Sigmoid colon (tissue), 7 donors: ENCODE results near the gene LTB. TPM values are rescaled to one million over a fixed set of nuclear protein-coding genes. Genes with fewer than 3 reads are reported as not detected.

ENCODE experiments used
- DNase-seq: peaks from one replicate; pipeline ENCODE4 v3.0.0-alpha.2; 2019
- H3K27ac ChIP-seq, 4 donors: fragments of 200-600 bp; sonication (generic); one replicate each; pipeline ENCODE4 v1.5.1; 2016 to 2019; ENCODE audit warnings: mild to moderate bottlenecking in 1 of 4
- H3K27me3 ChIP-seq, 3 donors: fragments of 200-600 bp; sonication (generic); one replicate each; pipeline ENCODE4 v1.5.1; 2019; ENCODE audit warnings: mild to moderate bottlenecking in 1 of 3
- H3K36me3 ChIP-seq, 4 donors: fragments of 200-600 bp; sonication (generic); one replicate each; pipeline ENCODE4 v1.5.1; 2016 to 2019
- H3K4me1 ChIP-seq, 4 donors: fragments of 200-600 bp; sonication (generic); one replicate each; pipeline ENCODE4 v1.5.1; 2017 to 2019
- H3K4me3 ChIP-seq, 4 donors: fragments of 200-600 bp; sonication (generic); one replicate each; pipeline ENCODE4 v1.5.1; 2017 to 2019; ENCODE audit warnings: mild to moderate bottlenecking in 2 of 4, moderate library complexity in 1 of 4
- H3K9me3 ChIP-seq, 4 donors: fragments of 200-600 bp in 3 of 4; sonication (generic) in 3 of 4; one replicate each; pipeline versions ENCODE4 v1.5.1 to v1.6.1; 2013 to 2019
- EP300 ChIP-seq, 4 donors: sonication (generic); formaldehyde crosslinking; IDR thresholded peaks; one replicate each; pipeline ENCODE4 v1.6.1; 2017; ENCODE audit warnings: antibody characterized with exemption in 4 of 4
- POLR2A ChIP-seq, 2 donors: fragments of 450-650 bp; IDR thresholded peaks; one replicate each; pipeline ENCODE4 v1.6.1; 2016; ENCODE audit warnings: antibody characterized with exemption in 2 of 2, mild to moderate bottlenecking in 2 of 2, moderate library complexity in 2 of 2
- POLR2AphosphoS5 ChIP-seq, 4 donors: sonication (generic); formaldehyde crosslinking; IDR thresholded peaks; one replicate each; pipeline ENCODE4 v1.6.1; 2017; ENCODE audit warnings: antibody characterized with exemption in 4 of 4
- WGBS, 2 donors: extraction: QIAGEN DNeasy Blood & Tissue Kit; methylation state at CpG; one replicate each; pipeline ENCODE4 v1.1.7; 2013; 5-methylcytosine and 5-hydroxymethylcytosine counted together
- intact Hi-C: fragments of 100-400 bp; cut with DNase I; formaldehyde crosslinking; loops from one replicate; pipeline ENCODE4 v1.15.1; 2023
- polyA plus RNA-seq, 3 donors: library from polyadenylated mRNA; stranded (reverse); fragments of 200-250 nt; gene quantifications; one replicate each; pipeline ENCODE4 v1.2.3, GENCODE V29; 2013
- total RNA-seq, 4 donors: library from RNA; depleted of rRNA; stranded (reverse); fragments of >200 nt; gene quantifications; one replicate each; pipeline ENCODE4 v1.1.0, GENCODE V29; 2016
- TF ChIP-seq, protein P1 (sequence below), 4 experiments: fragments of 450-650 bp in 3 of 4; fragments of 200-600 bp in 1 of 4; IDR thresholded peaks; one replicate each; pipeline ENCODE4 v1.5.1; 2016 to 2019; ENCODE audit warnings: antibody characterized with exemption in 4 of 4, mild to moderate bottlenecking in 3 of 4, moderate library complexity in 2 of 4
- donor health status: healthy with polysubstance abuse.
- donor health status: Bipolar disorder and iron deficiency.
- donor health status: healthy.

The LTB gene
- total and polyA plus RNA-seq, 7 donors, result 0.66 to 90.8 (median 1.9) TPM; not detected in 2

DNA sequence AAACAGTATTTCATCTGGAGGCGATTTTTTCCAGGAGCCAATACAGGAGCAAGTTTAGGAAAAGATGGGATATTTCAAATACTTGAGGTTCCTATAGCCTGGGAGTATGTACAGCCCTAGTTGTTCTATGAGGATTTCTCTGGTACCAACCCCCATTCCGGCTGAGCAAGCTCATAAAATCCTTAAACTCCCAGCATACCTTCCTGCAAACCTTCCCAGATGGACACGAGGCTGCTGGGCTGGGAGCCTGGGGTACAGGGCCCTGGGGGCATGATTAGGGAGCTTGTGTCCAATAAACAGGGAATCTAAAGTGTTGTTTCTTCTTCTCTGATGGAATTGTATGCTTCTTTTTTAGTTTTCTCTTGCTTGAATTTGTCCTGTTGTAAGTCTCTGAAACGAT, 39.8 kb upstream of the LTB start:
- Histone ChIP-seq H3K27me3 (no peaks in the 10 kb centered on the region), H3K4me3 (peak overlapping the region; percentile 72 to 87 (median 82)), H3K9me3 (no peaks in the 10 kb centered on the region), H3K36me3 (peaks cover 25 to 39% (median 36%) of the 10 kb centered on the region in 4 donors), H3K4me1 (peaks cover 2 to 24% (median 20%) of the 10 kb centered on the region in 4 donors), H3K27ac (peak overlapping the region; percentile 97 to 98 (median 98))
- WGBS, 2 donors, result 11 to 38% methylated on average over 4 of the region's 4 CpGs
- TF ChIP-seq, protein P1, sequence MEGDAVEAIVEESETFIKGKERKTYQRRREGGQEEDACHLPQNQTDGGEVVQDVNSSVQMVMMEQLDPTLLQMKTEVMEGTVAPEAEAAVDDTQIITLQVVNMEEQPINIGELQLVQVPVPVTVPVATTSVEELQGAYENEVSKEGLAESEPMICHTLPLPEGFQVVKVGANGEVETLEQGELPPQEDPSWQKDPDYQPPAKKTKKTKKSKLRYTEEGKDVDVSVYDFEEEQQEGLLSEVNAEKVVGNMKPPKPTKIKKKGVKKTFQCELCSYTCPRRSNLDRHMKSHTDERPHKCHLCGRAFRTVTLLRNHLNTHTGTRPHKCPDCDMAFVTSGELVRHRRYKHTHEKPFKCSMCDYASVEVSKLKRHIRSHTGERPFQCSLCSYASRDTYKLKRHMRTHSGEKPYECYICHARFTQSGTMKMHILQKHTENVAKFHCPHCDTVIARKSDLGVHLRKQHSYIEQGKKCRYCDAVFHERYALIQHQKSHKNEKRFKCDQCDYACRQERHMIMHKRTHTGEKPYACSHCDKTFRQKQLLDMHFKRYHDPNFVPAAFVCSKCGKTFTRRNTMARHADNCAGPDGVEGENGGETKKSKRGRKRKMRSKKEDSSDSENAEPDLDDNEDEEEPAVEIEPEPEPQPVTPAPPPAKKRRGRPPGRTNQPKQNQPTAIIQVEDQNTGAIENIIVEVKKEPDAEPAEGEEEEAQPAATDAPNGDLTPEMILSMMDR (IDR thresholded peaks at IDR 0.05), result no peak
- TF ChIP-seq POLR2AphosphoS5 (IDR thresholded peaks at IDR 0.05), result peak in 1 of 4 donors; percentile 16
- intact Hi-C loops, result loop anchor here (2.0 kb wide), 1 partner anchor 31 kb away; the partner anchor contains the start of gene BAG6
- no peak for DNase-seq

DNA sequence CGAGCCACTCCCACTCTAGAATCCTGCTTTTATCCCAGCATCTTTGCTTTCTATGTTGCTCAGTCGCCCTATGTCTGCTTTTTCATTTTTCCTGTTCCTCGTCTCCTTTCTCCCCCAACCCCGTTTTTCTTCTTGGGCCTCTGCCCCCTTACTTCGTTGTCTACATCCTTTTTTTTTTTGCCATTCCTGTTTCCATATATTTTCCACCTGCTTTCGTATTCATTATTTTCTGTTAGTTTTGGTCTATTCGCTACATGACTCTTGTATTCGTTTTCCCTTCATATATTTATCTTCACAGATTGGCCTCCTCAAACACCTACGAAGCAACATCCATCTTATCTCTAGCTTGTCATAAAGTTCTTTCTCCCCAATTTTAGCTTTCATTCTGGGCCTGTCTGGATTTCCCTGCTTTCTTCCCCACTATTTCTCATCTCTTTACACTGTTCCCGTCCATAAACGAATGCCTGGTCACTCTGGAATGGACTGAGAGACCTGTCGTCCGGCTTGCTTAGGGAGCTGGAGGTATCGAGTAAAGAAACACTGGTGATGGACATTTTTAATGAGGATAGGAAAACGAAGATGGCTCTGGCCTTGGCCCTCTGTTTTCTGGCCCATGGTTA, 39.2 kb upstream of the LTB start:
- peak overlapping the region; percentile 72 to 87 (median 82) for H3K4me3 ChIP-seq
- peaks cover 2 to 24% (median 20%) of the 10 kb centered on the region in 4 donors for H3K4me1 ChIP-seq
- no peaks in the 10 kb centered on the region for H3K9me3 ChIP-seq
- 4 to 16% methylated on average over 15 of the region's 15 CpGs for WGBS, 2 donors
- TF ChIP-seq POLR2A (IDR thresholded peaks at IDR 0.05), result no peak
- TF ChIP-seq, protein P1 (IDR thresholded peaks at IDR 0.05), result no peak
- TF ChIP-seq POLR2AphosphoS5 (IDR thresholded peaks at IDR 0.05), result no peak
- no peak for TF ChIP-seq EP300 (IDR thresholded peaks at IDR 0.05)
- H3K36me3 ChIP-seq, result peaks cover 23 to 33% (median 31%) of the 10 kb centered on the region in 4 donors
- intact Hi-C loops, result loop anchor here (2.0 kb wide), 1 partner anchor 31 kb away; the partner anchor contains the start of gene BAG6
- DNase-seq, result no peak
- H3K27me3 ChIP-seq, result no peaks in the 10 kb centered on the region
- peak overlapping the region; percentile 97 to 98 (median 98) for H3K27ac ChIP-seq

- peak within 1 kb of the TSS; percentile 72 to 87 (median 82) for H3K4me3 ChIP-seq
Observed at GRCh38 chr6:31620586-31621319, 38.5 kb upstream of the LTB start, which contains the start of gene PRRC2A. Gene PRRC2A, plus strand, starts transcription at chr6:31620715. Its CDS starts 2,075 bp downstream, at chr6:31622790.

GRCh38 chr6:31619805-31620585, 37.8 kb upstream of the LTB start:
- Histone ChIP-seq H3K27me3 (no peaks in the 10 kb centered on the region), H3K36me3 (peaks cover 14 to 19% (median 17%) of the 10 kb centered on the region in 4 donors), H3K4me1 (peaks cover 2 to 24% (median 20%) of the 10 kb centered on the region in 4 donors), H3K9me3 (no peaks in the 10 kb centered on the region), H3K27ac (peak overlapping the region; percentile 97 to 98 (median 98)), H3K4me3 (peak overlapping the region; percentile 72 to 87 (median 82))
- intact Hi-C loops, result loop anchor here (1.0 to 2.0 kb wide), 2 partner anchors 33 to 78 kb away; partner anchors contain the start of genes BAG6 and DDX39B
- peak; percentile 79 to 87 (median 86) for TF ChIP-seq POLR2AphosphoS5 (IDR thresholded peaks at IDR 0.05)
- TF ChIP-seq POLR2A (IDR thresholded peaks at IDR 0.05), result peak; percentile 80 to 87
- TF ChIP-seq, protein P1 (IDR thresholded peaks at IDR 0.05), result no peak
- peak in 1 of 4 donors; percentile 27 for TF ChIP-seq EP300 (IDR thresholded peaks at IDR 0.05)
- WGBS, 2 donors, result 0 to 1% methylated on average over 50 of the region's 50 CpGs
- peak; percentile 99 for DNase-seq

More at GRCh38 chr6:31620586-31621319, 38.5 kb upstream of the LTB start, which contains the start of gene PRRC2A:
- intact Hi-C loops, result loop anchor here (1.0 to 2.0 kb wide), 2 partner anchors 32 to 78 kb away; partner anchors contain the start of genes BAG6 and DDX39B
- Histone ChIP-seq H3K9me3 (no peaks in the 10 kb centered on the region), H3K27ac (peak within 1 kb of the TSS; percentile 97 to 98 (median 98)), H3K36me3 (peaks cover 21 to 26% (median 25%) of the 10 kb centered on the region in 4 donors), H3K27me3 (no peaks in the 10 kb centered on the region), H3K4me1 (peaks cover 2 to 24% (median 20%) of the 10 kb centered on the region in 4 donors)
- DNase-seq, result peak; percentile 92
- TF ChIP-seq POLR2A (IDR thresholded peaks at IDR 0.05) (peak; percentile 81 to 88), POLR2AphosphoS5 (IDR thresholded peaks at IDR 0.05) (peak in 3 of 4 donors; percentile 51 to 81 (median 65))
- TF ChIP-seq, protein P1 (IDR thresholded peaks at IDR 0.05), result no peak
- WGBS, 2 donors, result 0 to 1% methylated on average over 67 of the region's 67 CpGs
